Trophoblast cell (in vitro differentiated cells and primary cell): ENCODE data around the gene PRTN3.
"Not testable (repeated sequence)": the region's sequence is repeated elsewhere in the genome, so short reads cannot be mapped to it uniquely, and the experiment has no call there.

Source experiments
- DNase-seq, 2 donors: peaks; one replicate each; pipeline ENCODE4 v3.0.0-alpha.2; 2016
- H2AFZ ChIP-seq: 2 replicates; pipeline ENCODE4 v1.6.1; 2013; ENCODE audit warnings: low read length, moderate library complexity, mild to moderate bottlenecking; ENCODE audit not compliant: insufficient read depth, poor library complexity
- H2AK5ac ChIP-seq: 2 replicates; pipeline ENCODE4 v1.6.1; 2013; ENCODE audit warnings: mild to moderate bottlenecking, low read length
- H2BK120ac ChIP-seq: 2 replicates; pipeline ENCODE4 v1.6.1; 2013; ENCODE audit warnings: low read length, mild to moderate bottlenecking, moderate library complexity; ENCODE audit not compliant: insufficient read depth, poor library complexity
- H2BK12ac ChIP-seq: 2 replicates; pipeline ENCODE4 v1.6.1; 2013; ENCODE audit warnings: mild to moderate bottlenecking, low read length, moderate library complexity
- H2BK5ac ChIP-seq: 2 replicates; pipeline ENCODE4 v1.6.1; 2013; ENCODE audit warnings: low read length, low read depth, moderate library complexity, mild to moderate bottlenecking; ENCODE audit not compliant: poor library complexity
- H3K14ac ChIP-seq: 2 replicates; pipeline ENCODE4 v1.6.1; 2013; ENCODE audit warnings: mild to moderate bottlenecking, low read length
- H3K18ac ChIP-seq: 2 replicates; pipeline ENCODE4 v1.6.1; 2013; ENCODE audit warnings: mild to moderate bottlenecking, low read length
- H3K23ac ChIP-seq: 2 replicates; pipeline ENCODE4 v1.6.1; 2013; ENCODE audit warnings: low read length
- H3K27ac ChIP-seq: 2 replicates; pipeline ENCODE4 v1.5.1; 2013; ENCODE audit warnings: low read depth, mild to moderate bottlenecking, inconsistent platforms, low read length, moderate library complexity
- H3K27me3 ChIP-seq: 2 replicates; pipeline ENCODE4 v1.6.1; 2013; ENCODE audit warnings: inconsistent platforms, mild to moderate bottlenecking, low read length, moderate library complexity; ENCODE audit not compliant: insufficient read depth
- H3K36me3 ChIP-seq, 2 experiments: 1 replicate in 1 of 2; 2 replicates in 1 of 2; pipeline ENCODE4 v1.6.1; 2013; ENCODE audit warnings: low read length in 2 of 2, mild to moderate bottlenecking in 2 of 2, moderate library complexity in 1 of 2; ENCODE audit not compliant: insufficient read depth in 2 of 2, control insufficient read depth in 1 of 2
- H3K4ac ChIP-seq: 2 replicates; pipeline ENCODE4 v1.6.1; 2013; ENCODE audit warnings: low read depth, mild to moderate bottlenecking, low read length, moderate library complexity
- H3K4me1 ChIP-seq, 2 experiments: 1 replicate in 1 of 2; 2 replicates in 1 of 2; pipeline ENCODE4 v1.6.1; 2013; ENCODE audit warnings: low read length in 2 of 2, mild to moderate bottlenecking in 2 of 2, moderate library complexity in 1 of 2; ENCODE audit not compliant: insufficient read depth in 2 of 2, control insufficient read depth in 1 of 2
- H3K4me2 ChIP-seq: 2 replicates; pipeline ENCODE4 v1.6.1; 2013; ENCODE audit warnings: inconsistent platforms, mild to moderate bottlenecking, low read length, moderate library complexity
- H3K4me3 ChIP-seq: 2 replicates; pipeline ENCODE4 v1.5.1; 2013; ENCODE audit warnings: mild to moderate bottlenecking, low read depth, low read length, inconsistent platforms
- H3K79me1 ChIP-seq: one replicate; pipeline ENCODE4 v1.6.1; 2013; ENCODE audit warnings: low read length
- H3K79me2 ChIP-seq: 2 replicates; pipeline ENCODE4 v1.6.1; 2013; ENCODE audit warnings: low read length, mild to moderate bottlenecking; ENCODE audit not compliant: control insufficient read depth, insufficient read depth, poor library complexity
- H3K9ac ChIP-seq: 2 replicates; pipeline ENCODE4 v1.6.1; 2013; ENCODE audit warnings: mild to moderate bottlenecking, low read length
- H3K9me3 ChIP-seq: 2 replicates; pipeline ENCODE4 v1.6.1; 2013; ENCODE audit warnings: low read depth, mild to moderate bottlenecking, control low read depth, inconsistent platforms, low read length; ENCODE audit not compliant: insufficient read depth
- H4K12ac ChIP-seq: 2 replicates; pipeline ENCODE4 v1.6.1; 2013; ENCODE audit warnings: low read depth, mild to moderate bottlenecking, low read length, moderate library complexity
- H4K8ac ChIP-seq: 2 replicates; pipeline ENCODE4 v1.6.1; 2013; ENCODE audit warnings: low read depth, mild to moderate bottlenecking, low read length, moderate library complexity
- H4K91ac ChIP-seq: one replicate; pipeline ENCODE4 v1.6.1; 2013; ENCODE audit warnings: low read depth, mild to moderate bottlenecking, low read length, moderate library complexity
- WGBS: extraction: QIAGEN DNeasy Blood & Tissue Kit; methylation state at CpG from one replicate; pipeline ENCODE4 v1.1.7; 2013; ENCODE audit warnings: missing lambda C conversion rate; ENCODE audit not compliant: insufficient read length, insufficient coverage; ENCODE audit errors: extremely low coverage; 5-methylcytosine and 5-hydroxymethylcytosine counted together

PRTN3 gene

DNA sequence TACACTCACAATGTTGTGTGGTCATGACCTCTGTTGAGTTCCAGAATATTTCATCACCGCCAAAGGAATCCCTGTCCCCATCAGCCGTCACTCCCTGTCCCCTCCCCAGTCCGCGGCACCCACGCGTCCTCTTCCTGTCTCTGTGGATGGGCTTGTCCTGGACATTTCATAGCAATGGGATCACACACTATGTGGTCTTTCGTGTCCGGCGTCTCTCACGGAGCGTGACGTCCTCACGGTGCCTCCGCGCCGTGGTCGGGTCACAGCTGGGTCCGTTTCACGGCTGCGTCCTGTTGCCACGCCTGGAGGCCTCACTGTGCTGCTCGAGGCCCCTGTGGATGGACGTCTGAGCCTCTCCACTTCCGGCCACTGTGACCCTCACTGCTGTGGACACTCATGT lies 6.6 kb upstream of the PRTN3 start:
- Histone ChIP-seq H4K91ac (no peak overlapping the region), H4K8ac (no peak overlapping the region), H3K23ac (no peak overlapping the region), H2BK12ac (no peak overlapping the region), H3K36me3 (no peaks in the 10 kb centered on the region), H3K27ac (no peak overlapping the region), H3K4me3 (no peak overlapping the region), H3K4me1 (no peaks in the 10 kb centered on the region), H2BK5ac (no peak overlapping the region), H3K79me1 (no peaks in the 10 kb centered on the region), H3K9ac (no peak overlapping the region), H2AFZ (no peak overlapping the region), H4K12ac (no peak overlapping the region), H3K4me2 (no peak overlapping the region), H3K4ac (no peak overlapping the region), H3K14ac (no peak overlapping the region), H3K9me3 (no peaks in the 10 kb centered on the region), H3K79me2 (no peaks in the 10 kb centered on the region), H2BK120ac (no peak overlapping the region), H3K18ac (no peak overlapping the region), H2AK5ac (no peak overlapping the region), H3K27me3 (no peaks in the 10 kb centered on the region)
- WGBS, result no CpG with 5 or more reads among the region's 24 CpGs
- DNase-seq, result no peak

DNA sequence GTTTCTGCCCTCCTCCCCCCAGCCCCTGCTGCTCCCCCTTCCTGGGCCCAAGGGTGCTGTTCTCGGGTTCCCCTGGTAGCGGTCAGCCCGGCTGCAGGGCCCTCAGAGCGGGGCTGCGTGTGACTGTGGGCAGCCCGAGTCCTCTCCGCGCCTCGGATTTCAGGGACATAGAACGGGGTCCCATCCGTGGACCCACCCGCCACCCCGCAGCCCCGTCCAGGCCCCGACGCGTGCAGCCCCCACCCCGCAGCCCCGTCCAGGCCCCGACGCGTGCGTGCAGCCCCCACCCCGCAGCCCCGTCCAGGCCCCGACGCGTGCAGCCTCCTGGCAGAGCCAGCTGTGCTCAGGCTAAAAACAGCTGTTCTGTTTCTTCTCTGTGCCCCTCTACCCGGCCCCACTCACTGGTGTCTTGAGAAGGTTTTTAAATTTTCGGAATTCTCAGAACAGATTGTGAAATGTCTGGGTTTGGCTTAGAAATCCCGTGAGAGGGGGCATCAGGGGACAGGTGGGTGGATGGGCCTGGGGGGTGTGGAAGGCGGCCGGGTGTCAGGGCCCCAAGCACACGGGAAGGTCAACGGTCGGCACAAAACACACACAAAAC lies 5.5 kb upstream of the PRTN3 start:
- no peak overlapping the region for H3K4ac ChIP-seq
- no peaks in the 10 kb centered on the region for H3K36me3 ChIP-seq
- H3K4me2 ChIP-seq, result no peak overlapping the region
- no peaks in the 10 kb centered on the region for H3K27me3 ChIP-seq
- DNase-seq, result no peak
- no peak overlapping the region for H4K8ac ChIP-seq
- no peak overlapping the region for H3K14ac ChIP-seq
- no peak overlapping the region for H3K27ac ChIP-seq
- H3K18ac ChIP-seq, result no peak overlapping the region
- no peak overlapping the region for H3K23ac ChIP-seq
- no peaks in the 10 kb centered on the region for H3K4me1 ChIP-seq
- H2AFZ ChIP-seq, result no peak overlapping the region
- H2BK120ac ChIP-seq, result no peak overlapping the region
- WGBS, result no CpG with 5 or more reads among the region's 36 CpGs
- H2BK5ac ChIP-seq, result no peak overlapping the region
- H4K12ac ChIP-seq, result no peak overlapping the region
- no peak overlapping the region for H2BK12ac ChIP-seq
- no peaks in the 10 kb centered on the region for H3K79me1 ChIP-seq
- no peak overlapping the region for H3K9ac ChIP-seq
- no peak overlapping the region for H3K4me3 ChIP-seq
- no peak overlapping the region for H4K91ac ChIP-seq
- no peaks in the 10 kb centered on the region for H3K79me2 ChIP-seq
- no peaks in the 10 kb centered on the region for H3K9me3 ChIP-seq
- H2AK5ac ChIP-seq, result no peak overlapping the region

GRCh38 chr19:842802-843179 lies 2.0 kb downstream of the PRTN3 start:
- not testable (repeated sequence) for H4K91ac ChIP-seq, H3K36me3 ChIP-seq
- WGBS, result no CpG with 5 or more reads among the region's 7 CpGs

GRCh38 chr19:843180-843835 lies 2.5 kb downstream of the PRTN3 start:
- H3K27ac ChIP-seq, result no peak overlapping the region
- peaks cover 18% of the 10 kb centered on the region for H3K27me3 ChIP-seq
- H3K4me3 ChIP-seq, result no peak overlapping the region
- H3K79me2 ChIP-seq, result no peaks in the 10 kb centered on the region
- no peak overlapping the region for H3K4ac ChIP-seq
- no peak overlapping the region for H2BK120ac ChIP-seq
- H3K9me3 ChIP-seq, result peaks cover 6% of the 10 kb centered on the region
- H3K23ac ChIP-seq, result no peak overlapping the region
- WGBS, result no CpG with 5 or more reads among the region's 46 CpGs
- H3K18ac ChIP-seq, result no peak overlapping the region
- H3K9ac ChIP-seq, result no peak overlapping the region
- H3K14ac ChIP-seq, result no peak overlapping the region
- H3K36me3 ChIP-seq, result no peaks in the 10 kb centered on the region
- no peak overlapping the region for H3K4me2 ChIP-seq
- H2AK5ac ChIP-seq, result no peak overlapping the region
- H3K79me1 ChIP-seq, result no peaks in the 10 kb centered on the region
- H4K91ac ChIP-seq, result no peak overlapping the region
- H2BK12ac ChIP-seq, result no peak overlapping the region
- H4K8ac ChIP-seq, result no peak overlapping the region
- H3K4me1 ChIP-seq, result peaks cover 2 to 4% of the 10 kb centered on the region in 2 experiments
- H2BK5ac ChIP-seq, result no peak overlapping the region
- no peak overlapping the region for H4K12ac ChIP-seq
- H2AFZ ChIP-seq, result no peak overlapping the region
- DNase-seq, result no peak

More at GRCh38 chr19:842802-843179, 2.0 kb downstream of the PRTN3 start:
- not testable (repeated sequence) for H3K4me3 ChIP-seq, H3K14ac ChIP-seq, H2AFZ ChIP-seq, H3K4me2 ChIP-seq, H3K79me1 ChIP-seq, H2BK12ac ChIP-seq, H3K23ac ChIP-seq, H2BK5ac ChIP-seq, DNase-seq, H3K9me3 ChIP-seq, H4K8ac ChIP-seq, H3K9ac ChIP-seq, H4K12ac ChIP-seq, H2BK120ac ChIP-seq, H3K4ac ChIP-seq, H3K27ac ChIP-seq, H3K4me1 ChIP-seq, H3K18ac ChIP-seq, H2AK5ac ChIP-seq, H3K79me2 ChIP-seq
- H3K27me3 ChIP-seq, result peaks cover 18% of the 10 kb centered on the region
